ENCODE results near the gene DPYSL5. TPM values are rescaled to one million over a fixed set of nuclear protein-coding genes. Genes with fewer than 3 reads are reported as not detected.

Gene DPYSL5
- total RNA-seq, 1 donor from 2014 or later: 2.8 TPM

- Mint-ChIP-seq H3K27ac (no peak overlapping the region), H3K36me3 (peaks cover 2% of the 10 kb centered on the region), H3K4me1 (peaks cover 6% of the 10 kb centered on the region), H3K27me3 (ENCODE audit: low read depth) (no peaks in the 10 kb centered on the region), H3K9me3 (peaks cover under 1% of the 10 kb centered on the region), H3K4me3 (no peak overlapping the region)
- DNase-seq (ENCODE audit: low spot score in 2 of 2, unreplicated experiment in 2 of 2): no peak
- no peak for TF ChIP-seq CTCF (IDR thresholded peaks at IDR 0.05; ENCODE audit: unreplicated experiment)
These were observed 57.6 kb downstream of the DPYSL5 start for GRCh38 chr2:26905341-26906198.

DNA sequence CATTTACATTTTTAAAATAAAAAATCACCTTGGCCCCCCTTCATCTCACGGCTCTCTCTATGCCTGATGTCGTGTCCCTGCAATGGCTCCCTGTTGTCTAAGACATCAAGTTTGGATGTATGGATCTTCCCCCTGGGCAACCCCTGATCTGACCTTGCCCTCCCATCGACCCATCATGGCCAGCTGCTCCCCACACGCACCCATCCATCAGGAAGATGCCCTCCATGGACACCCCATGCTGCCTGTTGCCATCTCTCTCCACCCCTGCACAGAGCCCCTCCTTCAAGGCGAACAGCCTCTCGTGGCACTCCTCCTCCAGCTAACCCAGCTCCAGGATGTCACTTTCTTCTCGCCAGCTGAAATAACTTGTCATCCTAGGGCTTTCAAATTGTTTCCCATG, 59.5 kb downstream of the DPYSL5 start:
- H3K36me3 Mint-ChIP-seq: peaks cover 4% of the 10 kb centered on the region
- H3K4me3 Mint-ChIP-seq: no peak overlapping the region
- peaks cover 3% of the 10 kb centered on the region for H3K9me3 Mint-ChIP-seq
- peaks cover 3% of the 10 kb centered on the region for H3K27me3 Mint-ChIP-seq (ENCODE audit: low read depth)
- DNase-seq (ENCODE audit: low spot score in 2 of 2, unreplicated experiment in 2 of 2): no peak
- no peak for TF ChIP-seq CTCF (IDR thresholded peaks at IDR 0.05; ENCODE audit: unreplicated experiment)
- peaks cover 6% of the 10 kb centered on the region for H3K4me1 Mint-ChIP-seq
- H3K27ac Mint-ChIP-seq: no peak overlapping the region

DNA sequence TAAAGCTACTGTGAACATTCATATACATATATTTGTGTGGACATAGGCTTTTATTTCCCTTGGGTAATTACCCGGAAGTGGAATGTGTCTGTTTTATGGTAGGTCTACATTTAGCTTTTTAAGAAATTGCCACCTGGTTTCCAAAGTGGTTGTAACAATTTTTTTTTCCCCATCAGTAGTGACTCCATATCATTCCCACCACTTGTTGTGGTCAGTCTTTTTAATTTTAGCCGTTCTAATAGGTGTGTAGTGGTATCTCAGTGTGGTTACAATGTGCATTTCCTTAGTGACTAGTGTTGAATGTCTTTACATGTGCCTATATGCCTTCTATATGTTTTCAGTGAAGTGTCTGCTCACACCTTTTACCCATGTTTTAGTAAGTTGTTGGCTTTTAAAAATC, 62.2 kb downstream of the DPYSL5 start:
- Mint-ChIP-seq H3K4me1 (peaks cover 20% of the 10 kb centered on the region), H3K27ac (no peak overlapping the region), H3K9me3 (peaks cover 3% of the 10 kb centered on the region), H3K27me3 (ENCODE audit: low read depth) (peaks cover 16% of the 10 kb centered on the region), H3K36me3 (peaks cover 4% of the 10 kb centered on the region), H3K4me3 (no peak overlapping the region)
- no peak for TF ChIP-seq CTCF (IDR thresholded peaks at IDR 0.05; ENCODE audit: unreplicated experiment)
- DNase-seq (ENCODE audit: low spot score in 2 of 2, unreplicated experiment in 2 of 2): no peak

GRCh38 chr2:26911911-26912861, 64.3 kb downstream of the DPYSL5 start:
- no peak for DNase-seq (ENCODE audit: low spot score in 2 of 2, unreplicated experiment in 2 of 2)
- Mint-ChIP-seq H3K4me3 (no peak overlapping the region), H3K4me1 (peaks cover 20% of the 10 kb centered on the region), H3K27ac (no peak overlapping the region), H3K27me3 (ENCODE audit: low read depth) (peaks cover 16% of the 10 kb centered on the region), H3K9me3 (peaks cover 3% of the 10 kb centered on the region), H3K36me3 (peaks cover 4% of the 10 kb centered on the region)
- no peak for TF ChIP-seq CTCF (IDR thresholded peaks at IDR 0.05; ENCODE audit: unreplicated experiment)

DNA sequence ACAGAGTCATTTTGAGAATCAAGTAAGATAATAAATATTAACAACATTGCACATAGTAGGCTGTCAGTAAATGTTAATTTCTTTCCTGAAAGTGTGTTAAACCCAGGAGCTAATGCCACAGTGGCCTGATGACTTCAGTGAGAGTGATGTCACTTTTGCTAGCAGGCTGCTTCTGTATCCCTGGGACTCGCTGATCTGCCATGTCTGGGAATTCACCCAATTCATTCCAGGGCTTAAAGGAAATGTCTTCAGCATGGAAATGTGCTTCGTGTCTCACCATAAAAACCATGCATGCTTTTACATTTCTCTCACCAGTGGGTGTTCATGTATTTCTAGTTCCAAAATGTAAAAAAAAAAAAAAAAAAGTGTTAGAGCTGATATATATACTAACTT, 65.7 kb downstream of the DPYSL5 start:
- no peak overlapping the region for H3K4me3 Mint-ChIP-seq
- DNase-seq (ENCODE audit: low spot score in 2 of 2, unreplicated experiment in 2 of 2): no peak
- no peak overlapping the region for H3K27ac Mint-ChIP-seq

More for the DNA sequence above, 65.7 kb downstream of the DPYSL5 start:
- peaks cover 16% of the 10 kb centered on the region for H3K27me3 Mint-ChIP-seq (ENCODE audit: low read depth)
- H3K36me3 Mint-ChIP-seq: peaks cover 4% of the 10 kb centered on the region
- no peak for TF ChIP-seq CTCF (IDR thresholded peaks at IDR 0.05; ENCODE audit: unreplicated experiment)
- peaks cover 20% of the 10 kb centered on the region for H3K4me1 Mint-ChIP-seq
- peaks cover 3% of the 10 kb centered on the region for H3K9me3 Mint-ChIP-seq
